ENCODE measurements around the gene SUN3.
A peak's percentile ranks its signal among the peaks of the same experiment; 100 is the strongest.

Gene SUN3, protein sequence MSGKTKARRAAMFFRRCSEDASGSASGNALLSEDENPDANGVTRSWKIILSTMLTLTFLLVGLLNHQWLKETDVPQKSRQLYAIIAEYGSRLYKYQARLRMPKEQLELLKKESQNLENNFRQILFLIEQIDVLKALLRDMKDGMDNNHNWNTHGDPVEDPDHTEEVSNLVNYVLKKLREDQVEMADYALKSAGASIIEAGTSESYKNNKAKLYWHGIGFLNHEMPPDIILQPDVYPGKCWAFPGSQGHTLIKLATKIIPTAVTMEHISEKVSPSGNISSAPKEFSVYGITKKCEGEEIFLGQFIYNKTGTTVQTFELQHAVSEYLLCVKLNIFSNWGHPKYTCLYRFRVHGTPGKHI

DNA sequence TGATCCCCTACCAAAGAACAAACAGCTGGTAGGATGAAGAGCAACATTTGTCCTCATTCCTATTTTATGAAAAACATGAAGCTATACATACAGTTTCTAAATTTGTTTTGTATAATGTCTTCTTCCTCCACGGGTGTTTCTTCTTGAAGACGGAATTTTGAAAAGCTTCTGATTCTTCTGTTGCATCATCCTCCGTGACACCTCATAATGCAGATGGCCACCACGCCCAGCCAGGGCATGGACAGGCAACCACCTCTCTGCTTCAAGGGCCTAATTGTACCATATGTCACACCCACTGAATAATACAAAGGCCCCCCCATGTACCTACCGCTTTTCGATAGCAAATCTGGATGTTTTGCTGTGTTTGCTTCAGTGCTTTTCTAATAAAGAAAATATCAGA is at the start of gene SUN3:
SUN3 (minus strand) TSS at position 170 of the 400 bp plus-strand sequence; CDS start at position 1, 169 bp downstream.
- ATAC-seq (ENCODE audit: low read depth): no peak
- H3K27ac Mint-ChIP-seq: no peak within 1 kb of the TSS
- no peak within 1 kb of the TSS for H3K4me3 Mint-ChIP-seq
- peaks cover 7% of the 10 kb centered on the region for H3K9me3 Mint-ChIP-seq
- peaks cover 24% of the 10 kb centered on the region for H3K27me3 Mint-ChIP-seq
- no peaks in the 10 kb centered on the region for H3K4me1 Mint-ChIP-seq
- H3K36me3 Mint-ChIP-seq: no peaks in the 10 kb centered on the region
- DNase-seq (ENCODE audit: low spot score in 2 of 2): no peak

DNA sequence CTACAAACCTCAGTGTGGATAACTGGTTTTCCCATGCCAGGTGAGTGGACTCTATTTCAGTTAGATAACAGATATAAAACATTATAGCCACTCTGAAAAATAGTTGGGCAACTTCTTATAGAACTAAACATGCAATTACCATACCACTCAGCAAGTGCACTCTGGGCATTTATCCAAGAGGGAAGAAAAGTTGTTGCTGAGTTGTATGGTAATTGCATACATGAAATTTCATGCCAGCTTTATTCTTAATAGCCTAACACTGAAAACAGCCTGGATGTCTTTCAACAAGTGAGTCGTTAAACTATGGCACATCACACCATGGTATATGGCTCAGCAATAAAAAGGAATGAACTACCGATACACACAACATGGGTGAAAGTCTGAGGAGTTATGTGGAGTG is 49.6 kb upstream of the SUN3 start:
- H3K27ac Mint-ChIP-seq: no peak overlapping the region
- no peaks in the 10 kb centered on the region for H3K9me3 Mint-ChIP-seq
- peaks cover 5% of the 10 kb centered on the region for H3K27me3 Mint-ChIP-seq
- H3K4me1 Mint-ChIP-seq: no peaks in the 10 kb centered on the region
- no peak for DNase-seq (ENCODE audit: low spot score in 2 of 2)
- ATAC-seq (ENCODE audit: low read depth): no peak
- no peaks in the 10 kb centered on the region for H3K36me3 Mint-ChIP-seq
- no peak overlapping the region for H3K4me3 Mint-ChIP-seq

DNA sequence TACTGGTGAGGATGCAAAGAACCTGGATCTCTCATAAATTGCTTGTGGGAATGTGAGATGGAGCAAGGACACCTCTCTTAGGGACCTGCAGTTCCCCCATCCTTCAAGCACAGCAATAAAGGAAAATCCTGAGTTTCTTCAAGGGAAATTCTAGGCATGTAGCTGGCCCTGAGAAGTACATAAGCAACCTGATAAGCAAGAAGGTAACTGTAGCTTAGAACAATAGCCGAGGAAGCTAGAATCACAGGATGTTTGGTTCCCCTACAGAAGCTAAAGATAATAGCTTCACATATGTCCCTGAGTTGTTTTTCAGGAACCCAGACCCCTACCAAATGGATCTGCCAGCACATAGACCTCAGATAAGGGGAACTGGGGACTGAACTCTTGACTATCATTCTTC is 48.5 kb upstream of the SUN3 start:
- no peak for DNase-seq (ENCODE audit: low spot score in 2 of 2)
- Mint-ChIP-seq H3K36me3 (no peaks in the 10 kb centered on the region), H3K27me3 (peaks cover 5% of the 10 kb centered on the region), H3K9me3 (no peaks in the 10 kb centered on the region), H3K4me3 (no peak overlapping the region), H3K4me1 (no peaks in the 10 kb centered on the region), H3K27ac (no peak overlapping the region)
- ATAC-seq (ENCODE audit: low read depth): no peak

DNA sequence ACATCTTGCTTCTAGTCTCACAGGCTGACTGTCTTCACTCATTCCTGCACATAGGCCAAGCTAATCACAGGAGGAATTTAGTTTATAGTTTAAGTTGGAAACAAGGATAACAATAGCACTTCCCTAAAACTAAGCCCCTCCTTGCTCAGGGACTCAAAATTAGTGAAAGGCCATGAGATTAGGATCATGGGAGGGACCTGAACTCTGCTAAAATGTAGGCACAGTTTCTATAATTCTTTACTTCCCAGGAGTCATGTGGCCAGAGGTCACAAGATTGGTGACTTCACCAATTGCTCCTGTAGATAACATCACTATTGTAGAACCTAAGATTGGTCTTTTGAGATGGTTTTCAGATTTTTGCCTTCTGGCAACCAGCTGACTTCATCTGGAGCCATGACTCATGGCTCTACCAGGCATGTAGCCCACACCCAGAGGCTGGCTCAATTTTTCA is 45.3 kb upstream of the SUN3 start:
- Mint-ChIP-seq H3K27me3 (peaks cover 5% of the 10 kb centered on the region), H3K36me3 (no peaks in the 10 kb centered on the region), H3K9me3 (peaks cover 4% of the 10 kb centered on the region), H3K27ac (no peak overlapping the region), H3K4me3 (no peak overlapping the region), H3K4me1 (no peaks in the 10 kb centered on the region)
- no peak for ATAC-seq (ENCODE audit: low read depth)
- DNase-seq (ENCODE audit: low spot score in 2 of 2): no peak

DNA sequence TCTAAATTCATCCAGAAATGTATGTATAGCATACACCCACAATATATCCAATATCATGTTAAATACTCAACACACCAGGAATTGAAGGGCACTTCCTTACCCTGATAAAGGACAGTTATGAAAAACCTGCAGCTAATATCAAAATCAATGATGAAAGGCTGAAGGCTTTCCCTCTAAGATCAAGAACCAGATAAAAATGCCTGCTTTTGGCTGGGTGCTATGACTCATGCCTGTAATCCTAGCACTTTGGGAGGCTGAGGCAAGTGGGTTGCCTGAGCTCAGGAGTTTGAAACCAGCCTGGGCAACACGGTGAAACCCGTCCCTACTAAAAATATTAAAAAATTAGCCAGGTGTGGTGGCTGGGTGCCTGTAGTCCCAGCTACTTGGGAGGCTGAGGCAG is 38.6 kb upstream of the SUN3 start:
- peaks cover 7% of the 10 kb centered on the region for H3K27me3 Mint-ChIP-seq
- no peak for ATAC-seq (ENCODE audit: low read depth)

DNA sequence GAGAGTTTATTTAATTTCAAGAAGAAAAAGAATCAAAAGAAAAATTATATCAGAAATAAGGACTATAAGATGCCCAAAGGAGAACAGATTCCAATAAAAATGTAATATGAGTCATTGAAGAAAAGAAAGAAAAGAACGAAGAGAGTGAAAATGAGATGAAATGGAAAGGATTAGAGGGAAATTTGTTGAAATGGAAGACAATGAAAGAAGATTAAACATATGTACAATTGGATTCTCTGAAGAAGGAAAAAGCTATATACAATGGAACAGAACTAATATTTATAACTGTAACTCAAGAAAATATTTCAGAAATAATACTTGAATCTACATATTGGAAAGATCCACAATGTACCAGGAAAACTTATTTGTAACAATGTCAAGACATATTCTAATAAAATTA is 35.1 kb upstream of the SUN3 start:
- peaks cover 2% of the 10 kb centered on the region for H3K4me1 Mint-ChIP-seq
- DNase-seq (ENCODE audit: low spot score in 2 of 2) (no peak), ATAC-seq (ENCODE audit: low read depth) (no peak)
- H3K36me3 Mint-ChIP-seq: peaks cover 3% of the 10 kb centered on the region
- H3K27ac Mint-ChIP-seq: no peak overlapping the region
- H3K27me3 Mint-ChIP-seq: peaks cover 13% of the 10 kb centered on the region
- peaks cover 4% of the 10 kb centered on the region for H3K9me3 Mint-ChIP-seq
- H3K4me3 Mint-ChIP-seq: no peak overlapping the region

More for the DNA sequence above, 38.6 kb upstream of the SUN3 start:
- Mint-ChIP-seq H3K4me1 (no peaks in the 10 kb centered on the region), H3K36me3 (peaks cover 2% of the 10 kb centered on the region), H3K9me3 (peaks cover 7% of the 10 kb centered on the region), H3K27ac (no peak overlapping the region), H3K4me3 (no peak overlapping the region)
- no peak for DNase-seq (ENCODE audit: low spot score in 2 of 2)

DNA sequence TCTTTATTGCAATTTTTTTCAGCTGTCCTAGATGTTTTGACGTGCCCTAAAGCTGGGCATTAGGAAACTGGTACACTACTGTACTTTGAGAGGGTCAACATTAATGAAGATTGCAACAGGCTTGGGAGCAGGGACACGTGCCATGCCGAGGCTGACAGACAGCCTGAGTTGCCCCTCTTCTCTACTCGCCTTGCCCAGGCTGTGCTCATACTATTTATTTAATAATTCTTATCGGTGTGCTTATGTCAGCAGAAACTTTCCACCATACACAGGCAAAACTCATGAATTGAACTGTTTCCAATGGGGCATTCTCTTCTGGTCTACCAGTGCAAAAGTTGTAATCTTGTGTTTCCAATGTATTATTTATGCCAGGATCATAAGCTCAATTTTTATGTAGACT is 30.8 kb upstream of the SUN3 start:
- H3K27ac Mint-ChIP-seq: no peak overlapping the region
- no peak overlapping the region for H3K4me3 Mint-ChIP-seq
- H3K9me3 Mint-ChIP-seq: peaks cover 13% of the 10 kb centered on the region
- DNase-seq (ENCODE audit: low spot score in 2 of 2) (no peak), ATAC-seq (ENCODE audit: low read depth) (no peak)
- H3K27me3 Mint-ChIP-seq: peaks cover 10% of the 10 kb centered on the region
- peaks cover 3% of the 10 kb centered on the region for H3K4me1 Mint-ChIP-seq
- H3K36me3 Mint-ChIP-seq: peaks cover 3% of the 10 kb centered on the region

DNA sequence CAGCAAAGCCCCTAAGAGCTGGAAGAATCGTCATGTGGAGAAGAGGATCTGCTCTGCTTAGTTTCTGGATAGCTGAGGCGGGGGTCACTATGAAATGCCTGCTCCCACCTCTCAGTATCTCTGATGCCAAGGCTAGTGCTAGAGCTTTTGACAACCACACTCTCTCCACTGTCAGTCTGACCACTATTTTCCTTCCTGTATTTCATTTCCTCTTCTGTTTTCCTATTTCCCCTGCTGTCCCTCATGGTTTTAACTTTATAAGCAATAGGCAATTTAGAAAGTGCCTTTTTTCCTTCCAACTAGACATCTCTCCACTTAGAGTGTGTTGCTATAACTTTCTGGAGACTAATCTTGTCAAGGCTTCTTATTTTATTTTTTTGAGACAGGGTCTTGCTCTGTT is 30.1 kb upstream of the SUN3 start:
- DNase-seq (ENCODE audit: low spot score in 2 of 2) (no peak), ATAC-seq (ENCODE audit: low read depth) (no peak)
- H3K4me3 Mint-ChIP-seq: no peak overlapping the region
- H3K36me3 Mint-ChIP-seq: peaks cover 3% of the 10 kb centered on the region
- H3K9me3 Mint-ChIP-seq: peaks cover 13% of the 10 kb centered on the region
- no peak overlapping the region for H3K27ac Mint-ChIP-seq
- H3K4me1 Mint-ChIP-seq: peaks cover 3% of the 10 kb centered on the region
- peaks cover 10% of the 10 kb centered on the region for H3K27me3 Mint-ChIP-seq

DNA sequence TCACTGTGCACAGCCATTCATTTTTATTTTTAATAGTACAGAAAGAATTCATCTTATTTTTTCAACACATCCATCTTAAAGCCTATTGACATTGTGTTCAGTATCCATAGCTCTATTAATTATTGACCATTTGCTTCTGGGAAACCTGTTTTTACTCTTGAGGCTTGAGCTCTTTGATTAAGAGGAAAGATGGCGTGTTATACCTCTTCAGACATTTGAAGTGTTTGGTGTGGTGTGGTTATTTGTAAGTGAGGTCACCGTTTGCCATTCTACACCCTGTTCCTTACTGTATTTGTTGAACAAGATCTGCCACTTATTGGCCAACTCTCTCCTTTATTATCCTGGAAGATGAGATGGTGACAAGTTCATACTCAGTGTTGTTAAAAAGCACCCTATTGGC is 24.8 kb upstream of the SUN3 start:
- peaks cover 10% of the 10 kb centered on the region for H3K9me3 Mint-ChIP-seq
- H3K36me3 Mint-ChIP-seq: no peaks in the 10 kb centered on the region
- peaks cover 9% of the 10 kb centered on the region for H3K4me1 Mint-ChIP-seq
- DNase-seq (ENCODE audit: low spot score in 2 of 2) (no peak), ATAC-seq (ENCODE audit: low read depth) (no peak)
- no peak overlapping the region for H3K27ac Mint-ChIP-seq
- no peak overlapping the region for H3K4me3 Mint-ChIP-seq
- H3K27me3 Mint-ChIP-seq: peaks cover 4% of the 10 kb centered on the region

DNA sequence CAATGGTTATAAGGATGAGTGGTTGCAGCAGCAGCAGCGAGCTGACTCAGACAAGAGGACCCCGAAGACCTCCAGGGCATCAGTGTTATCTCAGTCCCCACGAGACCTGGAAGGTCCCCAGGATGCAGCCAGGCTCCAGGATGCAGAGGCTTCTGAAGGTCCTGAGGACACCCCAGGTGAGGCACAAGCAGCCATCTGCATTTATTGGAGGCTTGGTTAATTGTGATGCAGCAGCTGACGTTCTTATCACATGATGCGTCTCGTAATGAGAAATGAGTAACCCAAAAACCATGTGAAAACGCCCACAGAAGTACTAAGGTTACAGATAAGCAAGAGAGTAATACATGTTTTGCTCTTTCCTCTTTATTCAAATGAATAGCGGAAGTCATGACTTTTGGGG is 23.8 kb upstream of the SUN3 start:
- H3K9me3 Mint-ChIP-seq: peaks cover 4% of the 10 kb centered on the region
- peaks cover 4% of the 10 kb centered on the region for H3K27me3 Mint-ChIP-seq
- H3K27ac Mint-ChIP-seq: no peak overlapping the region

DNA sequence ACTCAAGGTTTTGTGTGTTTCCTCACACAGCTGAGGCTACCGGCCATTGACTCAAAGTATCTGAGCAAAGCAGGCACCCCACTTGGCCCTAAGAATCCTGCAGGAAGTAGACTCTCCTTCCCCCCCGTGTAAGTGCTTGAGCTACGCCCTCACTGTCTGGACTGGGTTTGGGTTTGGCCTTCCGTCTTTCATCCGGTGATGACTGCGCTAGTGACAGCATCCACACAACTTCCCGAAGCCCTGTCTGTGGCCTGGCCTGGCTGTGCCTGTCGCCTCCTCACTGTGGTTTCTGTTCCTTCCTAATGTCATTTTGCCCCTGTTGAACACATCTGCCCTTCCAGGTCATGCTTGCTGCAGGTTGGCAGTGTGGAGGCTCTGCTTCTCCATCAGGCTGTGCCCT is 20.9 kb upstream of the SUN3 start:
- no peak overlapping the region for H3K4me3 Mint-ChIP-seq
- DNase-seq (ENCODE audit: low spot score in 2 of 2) (no peak), ATAC-seq (ENCODE audit: low read depth) (no peak)
- no peak overlapping the region for H3K27ac Mint-ChIP-seq
- H3K27me3 Mint-ChIP-seq: peaks cover 8% of the 10 kb centered on the region
- H3K9me3 Mint-ChIP-seq: no peaks in the 10 kb centered on the region
- H3K4me1 Mint-ChIP-seq: peaks cover 9% of the 10 kb centered on the region
- no peaks in the 10 kb centered on the region for H3K36me3 Mint-ChIP-seq

More for the DNA sequence above, 23.8 kb upstream of the SUN3 start:
- Mint-ChIP-seq H3K36me3 (no peaks in the 10 kb centered on the region), H3K4me1 (peaks cover 9% of the 10 kb centered on the region), H3K4me3 (no peak overlapping the region)
- DNase-seq (ENCODE audit: low spot score in 2 of 2) (peak in 1 of 2 donors; percentile 9), ATAC-seq (ENCODE audit: low read depth) (peak; percentile 94)

DNA sequence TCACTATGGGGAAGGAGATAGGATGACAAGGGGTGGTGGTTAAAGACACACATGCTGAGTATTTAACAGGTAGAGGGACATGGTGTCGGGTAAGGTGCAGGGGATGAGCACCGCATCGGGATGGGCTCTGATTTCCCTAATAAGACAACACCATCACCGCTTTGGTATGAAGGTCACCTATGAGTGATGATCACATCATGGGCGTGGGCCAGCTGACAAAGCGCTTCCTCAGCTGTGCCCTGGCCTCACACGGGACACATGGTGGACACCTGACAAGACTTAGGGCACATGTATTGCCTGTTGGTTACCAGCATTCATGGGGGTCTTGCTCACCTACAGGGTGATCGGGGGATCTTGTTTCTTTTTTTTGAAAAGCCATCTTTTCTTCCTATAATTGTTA is 19.2 kb upstream of the SUN3 start:
- Mint-ChIP-seq H3K9me3 (no peaks in the 10 kb centered on the region), H3K4me1 (peaks cover 9% of the 10 kb centered on the region), H3K36me3 (no peaks in the 10 kb centered on the region), H3K27me3 (peaks cover 8% of the 10 kb centered on the region), H3K4me3 (no peak overlapping the region), H3K27ac (no peak overlapping the region)
- DNase-seq (ENCODE audit: low spot score in 2 of 2) (no peak), ATAC-seq (ENCODE audit: low read depth) (no peak)

DNA sequence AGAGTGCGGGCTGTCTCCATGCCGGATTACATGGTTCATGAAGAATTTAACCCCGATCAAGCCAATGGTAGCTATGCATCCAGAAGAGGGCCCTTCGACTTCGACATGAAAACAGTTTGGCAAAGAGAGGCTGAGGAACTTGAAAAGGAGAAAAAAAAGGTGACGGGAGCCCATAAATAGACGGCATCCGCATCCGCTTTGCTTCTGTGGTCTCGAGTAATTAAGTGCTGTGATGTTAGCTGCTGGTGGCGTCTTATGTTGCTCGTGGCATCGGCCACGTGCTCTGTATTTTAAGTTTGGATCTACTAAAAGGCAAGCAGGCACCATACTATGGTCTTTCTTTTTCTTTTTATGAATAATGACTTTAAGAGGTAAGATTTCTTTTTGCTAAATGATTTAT is 17.6 kb upstream of the SUN3 start:
- H3K4me3 Mint-ChIP-seq: no peak overlapping the region
- peaks cover 3% of the 10 kb centered on the region for H3K4me1 Mint-ChIP-seq
- H3K27ac Mint-ChIP-seq: peak overlapping the region; percentile 14
- ATAC-seq (ENCODE audit: low read depth) (no peak), DNase-seq (ENCODE audit: low spot score in 2 of 2) (no peak)
- H3K36me3 Mint-ChIP-seq: no peaks in the 10 kb centered on the region
- peaks cover 8% of the 10 kb centered on the region for H3K27me3 Mint-ChIP-seq
- no peaks in the 10 kb centered on the region for H3K9me3 Mint-ChIP-seq

DNA sequence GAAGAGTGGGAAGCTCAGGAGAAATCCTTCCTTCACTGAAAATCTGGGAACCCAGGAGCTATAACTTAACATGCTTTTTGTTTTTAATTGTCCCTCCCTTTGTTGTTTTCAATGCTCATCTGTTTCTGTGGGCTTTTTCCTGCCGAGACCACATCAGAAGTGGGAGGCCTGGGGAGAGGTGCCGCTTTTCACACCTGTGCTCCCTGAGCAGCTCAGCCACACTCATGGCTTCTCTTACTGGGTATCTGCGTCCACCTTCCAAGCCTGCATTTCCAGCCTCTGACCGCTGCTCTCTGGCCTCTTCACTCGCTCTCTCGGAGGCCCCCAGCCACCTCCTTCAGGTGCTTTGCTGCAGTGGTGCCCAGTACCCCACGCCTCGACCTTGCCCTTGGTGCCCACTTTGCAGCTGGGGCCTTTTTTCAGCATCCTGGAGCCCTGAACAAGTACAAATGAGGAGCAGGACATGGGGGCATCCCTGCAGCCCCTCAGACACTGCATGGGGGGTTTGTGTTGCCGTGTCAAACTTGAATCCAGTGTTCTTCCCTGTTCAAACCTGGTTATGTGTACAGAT is 16.4 kb upstream of the SUN3 start:
- ATAC-seq (ENCODE audit: low read depth) (no peak), DNase-seq (ENCODE audit: low spot score in 2 of 2) (no peak)
- Mint-ChIP-seq H3K4me3 (no peak overlapping the region), H3K4me1 (peaks cover 3% of the 10 kb centered on the region), H3K36me3 (no peaks in the 10 kb centered on the region), H3K9me3 (no peaks in the 10 kb centered on the region), H3K27me3 (peaks cover 8% of the 10 kb centered on the region), H3K27ac (no peak overlapping the region)

DNA sequence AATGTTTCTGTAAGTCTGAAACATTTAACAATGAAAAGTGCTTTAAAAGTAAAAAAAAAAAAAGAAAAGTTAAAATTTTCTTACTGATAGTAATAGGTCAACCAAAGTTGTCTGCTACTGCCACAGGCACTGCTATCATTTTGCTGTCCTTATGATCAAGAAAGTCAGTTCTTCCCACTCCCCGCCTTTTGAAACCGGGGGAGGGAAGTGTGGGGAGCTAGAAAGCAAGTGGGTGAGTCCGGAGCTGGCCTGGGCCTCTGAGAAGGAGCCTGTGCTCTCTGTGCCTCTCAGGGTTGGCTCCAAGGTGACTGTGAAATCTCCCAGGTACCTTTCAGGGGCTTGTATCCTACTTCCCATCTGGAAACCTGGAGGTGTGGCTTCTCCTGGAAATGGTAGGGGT is 13.7 kb upstream of the SUN3 start:
- Mint-ChIP-seq H3K27me3 (peaks cover 4% of the 10 kb centered on the region), H3K4me1 (no peaks in the 10 kb centered on the region), H3K27ac (no peak overlapping the region), H3K9me3 (no peaks in the 10 kb centered on the region), H3K36me3 (no peaks in the 10 kb centered on the region), H3K4me3 (no peak overlapping the region)
- ATAC-seq (ENCODE audit: low read depth): no peak
- no peak for DNase-seq (ENCODE audit: low spot score in 2 of 2)
